ENCODE data around the gene PRXL2B.

DNA sequence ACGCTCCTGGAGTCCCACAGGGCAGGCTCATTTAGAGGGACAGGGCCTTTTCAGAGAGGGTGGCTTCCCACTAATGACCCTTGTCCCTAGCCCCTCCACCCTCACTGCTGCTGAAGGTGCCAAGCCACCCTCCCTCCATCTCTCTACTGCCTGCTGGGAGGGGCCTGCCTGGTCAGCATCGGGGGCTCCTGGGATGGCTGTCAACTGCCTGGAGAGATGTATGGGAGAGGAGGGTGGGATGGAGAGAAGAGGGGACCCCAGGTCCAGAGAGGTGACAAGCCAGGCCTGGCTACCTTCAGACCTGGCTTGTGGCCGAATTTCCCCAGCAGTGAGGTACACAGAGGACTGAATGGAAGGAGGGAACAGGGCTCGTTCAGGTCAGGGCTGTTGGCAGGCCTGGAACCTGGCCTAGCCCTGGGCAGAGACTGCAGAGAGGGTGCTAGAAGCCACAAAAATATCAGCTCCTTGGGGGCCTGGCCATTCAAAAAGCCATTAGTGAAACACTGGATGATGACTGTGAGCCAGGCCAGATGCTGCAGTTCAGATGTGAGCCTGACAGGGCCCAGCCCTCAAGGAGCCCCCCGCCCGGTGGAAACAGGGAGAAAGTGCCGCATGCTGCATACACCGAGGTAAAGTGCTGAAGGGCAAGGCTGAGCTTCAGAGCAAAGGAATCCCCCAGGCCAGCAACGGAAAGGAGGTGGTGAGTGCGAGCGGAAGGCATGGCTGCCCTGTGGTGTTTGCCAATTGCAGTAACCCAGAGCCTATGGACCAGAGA lies 26.2 kb downstream of the PRXL2B start:
- TF ChIP-seq POLR2AphosphoS5 (IDR thresholded peaks at IDR 0.05): no peak
- TF ChIP-seq, protein P1, sequence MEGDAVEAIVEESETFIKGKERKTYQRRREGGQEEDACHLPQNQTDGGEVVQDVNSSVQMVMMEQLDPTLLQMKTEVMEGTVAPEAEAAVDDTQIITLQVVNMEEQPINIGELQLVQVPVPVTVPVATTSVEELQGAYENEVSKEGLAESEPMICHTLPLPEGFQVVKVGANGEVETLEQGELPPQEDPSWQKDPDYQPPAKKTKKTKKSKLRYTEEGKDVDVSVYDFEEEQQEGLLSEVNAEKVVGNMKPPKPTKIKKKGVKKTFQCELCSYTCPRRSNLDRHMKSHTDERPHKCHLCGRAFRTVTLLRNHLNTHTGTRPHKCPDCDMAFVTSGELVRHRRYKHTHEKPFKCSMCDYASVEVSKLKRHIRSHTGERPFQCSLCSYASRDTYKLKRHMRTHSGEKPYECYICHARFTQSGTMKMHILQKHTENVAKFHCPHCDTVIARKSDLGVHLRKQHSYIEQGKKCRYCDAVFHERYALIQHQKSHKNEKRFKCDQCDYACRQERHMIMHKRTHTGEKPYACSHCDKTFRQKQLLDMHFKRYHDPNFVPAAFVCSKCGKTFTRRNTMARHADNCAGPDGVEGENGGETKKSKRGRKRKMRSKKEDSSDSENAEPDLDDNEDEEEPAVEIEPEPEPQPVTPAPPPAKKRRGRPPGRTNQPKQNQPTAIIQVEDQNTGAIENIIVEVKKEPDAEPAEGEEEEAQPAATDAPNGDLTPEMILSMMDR (IDR thresholded peaks at IDR 0.05): no peak
